ENCODE measurements around the gene SEMA6D.

The SEMA6D gene

GRCh38 chr15:47819158-47819557 is 101.9 kb downstream of the SEMA6D start:
- no peak overlapping the region for H3K27ac ChIP-seq
- no peak overlapping the region for H3K4me3 ChIP-seq (ENCODE audit: low read depth, low read length)
- no peak for TF ChIP-seq CTCF (IDR thresholded peaks at IDR 0.05; ENCODE audit: low read depth, low read length)
- no peak for DNase-seq
- no peaks in the 10 kb centered on the region for H3K36me3 ChIP-seq
- H3K27me3 ChIP-seq (ENCODE audit: insufficient read depth, low read depth, severe bottlenecking) = no peaks in the 10 kb centered on the region
- H3K9me3 ChIP-seq (ENCODE audit: severe bottlenecking) = no peaks in the 10 kb centered on the region

GRCh38 chr15:47820057-47820746 is 102.9 kb downstream of the SEMA6D start:
- Histone ChIP-seq H3K27me3 (ENCODE audit: insufficient read depth, low read depth, severe bottlenecking) (no peaks in the 10 kb centered on the region), H3K27ac (no peak overlapping the region), H3K4me3 (ENCODE audit: low read depth, low read length) (no peak overlapping the region), H3K9me3 (ENCODE audit: severe bottlenecking) (no peaks in the 10 kb centered on the region), H3K36me3 (no peaks in the 10 kb centered on the region)
- no peak for DNase-seq
- no peak for TF ChIP-seq CTCF (IDR thresholded peaks at IDR 0.05; ENCODE audit: low read depth, low read length)

- TF ChIP-seq CTCF (IDR thresholded peaks at IDR 0.05; ENCODE audit: low read depth, low read length) = no peak
- H3K9me3 ChIP-seq (ENCODE audit: severe bottlenecking) = no peaks in the 10 kb centered on the region
- no peaks in the 10 kb centered on the region for H3K36me3 ChIP-seq
- H3K27ac ChIP-seq = no peak overlapping the region
- H3K4me3 ChIP-seq (ENCODE audit: low read depth, low read length) = no peak overlapping the region
- no peak for DNase-seq
- no peaks in the 10 kb centered on the region for H3K27me3 ChIP-seq (ENCODE audit: insufficient read depth, low read depth, severe bottlenecking)
These were observed 103.5 kb downstream of the SEMA6D start for GRCh38 chr15:47820747-47821319.

- Histone ChIP-seq H3K9me3 (ENCODE audit: severe bottlenecking) (no peaks in the 10 kb centered on the region), H3K4me3 (ENCODE audit: low read depth, low read length) (no peak overlapping the region), H3K36me3 (no peaks in the 10 kb centered on the region), H3K27me3 (ENCODE audit: insufficient read depth, low read depth, severe bottlenecking) (no peaks in the 10 kb centered on the region), H3K27ac (no peak overlapping the region)
- no peak for TF ChIP-seq CTCF (IDR thresholded peaks at IDR 0.05; ENCODE audit: low read depth, low read length)
- DNase-seq = no peak
These were observed 104.7 kb downstream of the SEMA6D start for GRCh38 chr15:47822048-47822447.

All from WERI-Rb-1 (cell line).